ACC112 (cell line): Measurements from ENCODE around the gene ARHGEF26.

ENCODE experiments used
- H2AFZ ChIP-seq: fragments of 200-600 bp; sonication (generic); one replicate; pipeline ENCODE4 v1.6.0; 2017; ENCODE audit warnings: antibody characterized with exemption, low read length; ENCODE audit not compliant: unreplicated experiment
- H3K27ac ChIP-seq: fragments of 200-600 bp; sonication (generic); 2 replicates; pipeline ENCODE4 v1.5.1; 2014; ENCODE audit warnings: low read depth, mild to moderate bottlenecking, antibody characterized with exemption, low read length, moderate library complexity
- H3K27me3 ChIP-seq: fragments of 200-600 bp; sonication (generic); 2 replicates; pipeline ENCODE4 v1.6.1; 2014; ENCODE audit warnings: mild to moderate bottlenecking, antibody characterized with exemption, low read length, moderate library complexity, mixed read lengths; ENCODE audit not compliant: insufficient read depth
- H3K36me3 ChIP-seq: fragments of 200-600 bp; sonication (generic); 2 replicates; pipeline ENCODE4 v1.6.1; 2016; ENCODE audit warnings: mild to moderate bottlenecking, antibody characterized with exemption, low read length, moderate library complexity, mixed read lengths; ENCODE audit not compliant: insufficient read depth
- H3K4me1 ChIP-seq: fragments of 200-600 bp; sonication (generic); one replicate; pipeline ENCODE4 v1.6.1; 2016; ENCODE audit warnings: low read length, mixed read lengths; ENCODE audit not compliant: insufficient read depth, unreplicated experiment, control insufficient read depth
- H3K4me3 ChIP-seq: fragments of 200-600 bp; sonication (generic); 2 replicates; pipeline ENCODE4 v1.5.1; 2014; ENCODE audit warnings: mild to moderate bottlenecking, low read depth, low read length
- H3K79me2 ChIP-seq: fragments of 200-600 bp; sonication (generic); one replicate; pipeline ENCODE4 v1.6.0; 2016; ENCODE audit warnings: low read length; ENCODE audit not compliant: control insufficient read depth, unreplicated experiment, insufficient read depth

The ARHGEF26 gene

DNA sequence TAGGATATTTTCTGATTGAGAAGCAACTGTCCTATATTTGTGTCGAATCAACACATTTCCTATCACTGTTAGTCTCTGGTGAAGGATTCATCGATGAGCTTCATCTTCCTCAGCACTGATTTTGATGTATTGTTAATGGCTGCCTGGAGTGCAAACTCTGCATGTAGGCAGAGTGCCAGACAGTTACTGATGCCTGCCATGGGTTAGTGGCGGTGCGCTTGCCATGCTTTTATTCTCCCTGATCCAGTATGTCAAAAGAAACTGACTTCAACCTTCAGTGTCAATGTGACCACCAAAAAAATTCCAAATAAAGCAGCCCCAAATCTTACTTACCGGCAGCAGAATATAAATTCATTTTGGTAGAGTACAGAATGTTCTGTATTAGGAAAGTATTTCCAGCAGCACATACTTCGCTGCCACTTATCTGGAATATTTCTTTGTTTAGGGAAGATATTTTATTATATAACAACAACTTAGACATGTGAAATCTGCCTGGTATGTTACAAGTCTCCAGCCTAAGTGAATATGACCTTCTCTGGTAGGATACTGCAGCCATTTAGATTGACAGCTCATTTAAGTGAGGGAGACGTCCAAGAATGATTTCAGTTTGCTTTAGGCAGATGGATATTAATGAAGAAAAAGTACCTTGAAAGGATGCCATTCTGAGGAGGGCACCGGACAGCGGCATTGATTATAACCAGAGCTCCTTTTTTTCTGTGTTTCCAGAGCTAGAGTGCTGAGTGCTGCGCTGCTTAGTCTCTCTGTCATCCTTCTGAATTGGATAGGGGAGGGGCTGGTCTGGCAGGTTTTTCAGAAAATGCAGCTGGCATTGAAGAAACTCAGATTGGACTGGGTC, 59.9 kb downstream of the ARHGEF26 start:
- Histone ChIP-seq H2AFZ (no peak overlapping the region), H3K36me3 (no peaks in the 10 kb centered on the region), H3K27ac (no peak overlapping the region), H3K79me2 (no peaks in the 10 kb centered on the region), H3K27me3 (no peaks in the 10 kb centered on the region), H3K4me1 (no peaks in the 10 kb centered on the region), H3K4me3 (no peak overlapping the region)

DNA sequence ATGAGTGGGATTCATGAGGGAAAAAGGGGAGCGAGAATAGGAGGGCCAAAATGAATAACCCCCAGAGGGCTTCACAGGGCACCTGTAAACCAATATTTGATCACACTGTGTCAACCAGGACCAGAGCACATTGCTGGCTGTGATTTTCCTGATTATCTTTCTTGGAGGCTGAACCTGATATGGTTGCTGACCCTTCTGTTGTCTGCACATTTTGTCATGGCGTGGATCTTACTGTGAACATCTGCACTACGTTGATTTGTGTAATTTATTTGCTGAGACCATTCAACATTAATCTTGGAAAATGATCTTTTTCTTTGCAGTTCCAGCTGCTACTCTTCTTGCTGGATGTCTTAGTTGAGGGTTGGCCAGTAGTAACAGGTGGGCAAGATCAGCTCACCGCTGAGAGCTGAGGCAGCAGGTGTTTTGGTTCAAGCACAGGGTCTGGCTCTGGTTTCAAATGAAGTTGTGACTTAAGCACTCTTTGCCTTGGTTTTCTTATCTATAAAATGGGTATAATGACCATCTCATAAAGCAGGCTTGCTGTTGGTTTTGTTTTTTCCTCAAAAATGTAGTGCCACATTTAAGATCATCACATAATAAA, 61.2 kb downstream of the ARHGEF26 start:
- H3K27ac ChIP-seq, result no peak overlapping the region
- no peaks in the 10 kb centered on the region for H3K27me3 ChIP-seq
- no peak overlapping the region for H3K4me3 ChIP-seq
- H3K79me2 ChIP-seq, result no peaks in the 10 kb centered on the region
- no peaks in the 10 kb centered on the region for H3K36me3 ChIP-seq
- no peak overlapping the region for H2AFZ ChIP-seq
- H3K4me1 ChIP-seq, result no peaks in the 10 kb centered on the region

DNA sequence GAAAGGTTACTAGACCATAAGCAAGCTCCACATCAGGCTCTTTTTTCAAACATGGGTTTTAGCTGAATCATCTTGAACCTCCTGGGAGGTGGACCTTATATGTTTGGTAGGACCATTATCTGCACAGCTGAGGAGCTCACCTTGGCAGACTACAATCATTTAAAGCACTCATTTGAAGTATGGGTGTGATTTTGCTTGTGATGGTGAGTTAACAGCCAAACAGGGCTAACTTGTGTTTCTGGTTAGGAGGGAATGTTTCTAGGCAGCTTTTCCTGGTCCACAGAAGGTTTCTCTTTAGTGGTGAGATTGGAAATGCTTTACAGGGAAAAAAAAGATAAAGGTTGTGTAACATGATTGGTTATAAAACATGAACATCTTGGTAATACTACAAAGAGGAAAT, 61.8 kb downstream of the ARHGEF26 start:
- H3K36me3 ChIP-seq, result no peaks in the 10 kb centered on the region

DNA sequence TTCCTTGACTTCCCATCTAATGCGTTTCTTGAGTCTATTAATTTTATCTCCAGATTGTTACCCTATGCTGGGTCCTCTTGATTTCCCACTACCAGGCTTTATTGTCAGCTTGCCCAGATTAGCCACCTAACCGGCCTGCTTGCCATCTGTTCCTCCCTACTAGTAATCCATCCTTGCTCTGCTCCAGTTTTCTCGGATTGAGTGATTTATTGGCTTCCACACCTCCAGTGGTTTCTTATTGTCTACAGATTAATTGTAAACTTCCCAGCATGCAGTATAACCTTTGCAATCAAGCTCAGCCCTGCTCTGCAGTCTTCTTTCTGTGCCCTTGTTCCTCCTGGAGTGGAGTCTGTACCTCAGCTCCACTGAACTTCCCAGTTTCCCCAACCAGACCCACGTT, 63.4 kb downstream of the ARHGEF26 start:
- Histone ChIP-seq H3K27ac (no peak overlapping the region), H3K4me1 (no peaks in the 10 kb centered on the region), H3K36me3 (no peaks in the 10 kb centered on the region), H3K4me3 (no peak overlapping the region), H2AFZ (no peak overlapping the region), H3K79me2 (no peaks in the 10 kb centered on the region), H3K27me3 (no peaks in the 10 kb centered on the region)

More for the DNA sequence above, 61.8 kb downstream of the ARHGEF26 start:
- no peaks in the 10 kb centered on the region for H3K4me1 ChIP-seq
- H3K27ac ChIP-seq, result no peak overlapping the region
- no peak overlapping the region for H3K4me3 ChIP-seq
- no peak overlapping the region for H2AFZ ChIP-seq
- no peaks in the 10 kb centered on the region for H3K79me2 ChIP-seq
- H3K27me3 ChIP-seq, result no peaks in the 10 kb centered on the region

DNA sequence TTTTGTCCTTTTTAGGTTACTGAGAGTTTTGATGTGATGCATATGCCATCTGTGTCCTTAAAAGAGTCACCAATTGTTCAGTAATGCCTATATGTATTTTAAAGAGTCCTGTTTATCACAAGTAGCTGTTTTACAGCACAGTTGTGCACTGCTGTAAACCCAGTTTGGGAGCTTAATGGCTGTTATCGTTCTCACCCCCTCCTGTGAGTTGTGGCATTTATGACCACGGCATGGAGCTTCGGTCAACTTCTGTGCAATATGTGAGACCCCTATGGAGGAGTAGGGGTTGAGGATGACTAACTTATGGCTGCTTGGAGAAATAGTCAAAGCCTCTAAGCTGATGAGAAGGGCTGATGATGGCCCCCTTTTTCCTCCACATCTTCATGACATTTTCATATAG, 67.2 kb downstream of the ARHGEF26 start:
- H2AFZ ChIP-seq, result no peak overlapping the region

DNA sequence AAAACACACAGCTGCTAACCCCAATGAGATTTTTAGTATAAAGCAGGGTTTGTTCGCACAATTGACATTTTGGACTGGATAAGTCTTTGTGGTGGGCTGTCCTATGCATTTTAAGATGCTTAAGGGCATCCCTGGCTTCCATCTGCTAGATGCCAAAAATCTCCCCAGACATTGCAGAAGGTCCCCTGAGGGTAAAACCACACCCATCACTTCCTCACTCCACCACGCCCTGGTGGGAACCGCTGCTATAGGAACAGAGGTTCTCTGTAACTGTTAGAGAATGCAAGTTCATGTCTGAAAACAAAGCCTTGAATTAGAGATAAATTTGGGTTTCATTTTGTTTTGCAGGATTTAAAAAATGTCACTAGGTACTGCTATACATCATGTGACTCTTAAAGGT, 67.7 kb downstream of the ARHGEF26 start:
- Histone ChIP-seq H3K4me1 (no peaks in the 10 kb centered on the region), H3K4me3 (no peak overlapping the region), H3K27ac (no peak overlapping the region), H3K27me3 (no peaks in the 10 kb centered on the region), H3K36me3 (no peaks in the 10 kb centered on the region; the same call in 1 of the 2 replicates), H2AFZ (no peak overlapping the region), H3K79me2 (no peaks in the 10 kb centered on the region)

More for the DNA sequence above, 67.2 kb downstream of the ARHGEF26 start:
- Histone ChIP-seq H3K27me3 (no peaks in the 10 kb centered on the region), H3K4me1 (no peaks in the 10 kb centered on the region), H3K36me3 (no peaks in the 10 kb centered on the region; the same call in 1 of the 2 replicates), H3K27ac (no peak overlapping the region), H3K79me2 (no peaks in the 10 kb centered on the region), H3K4me3 (no peak overlapping the region)

DNA sequence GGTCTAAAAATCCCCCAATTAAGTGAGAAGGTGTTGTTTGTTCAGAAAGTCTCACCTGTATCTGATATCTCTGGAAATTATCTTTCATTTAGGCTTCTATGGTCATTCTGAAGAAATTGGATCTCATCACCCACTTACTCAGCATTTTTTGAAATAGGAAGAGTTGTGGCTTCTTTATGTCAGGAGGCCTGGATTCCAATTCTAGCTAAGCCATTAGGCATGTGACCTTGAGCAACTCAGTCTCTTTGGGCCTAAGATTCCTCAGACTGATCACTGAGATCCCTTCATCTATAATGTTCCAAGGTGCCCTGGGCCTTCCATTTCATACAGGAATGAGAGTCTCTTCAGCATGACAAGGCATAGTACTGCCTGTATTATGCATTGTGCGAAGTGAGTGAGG, 70.3 kb downstream of the ARHGEF26 start:
- Histone ChIP-seq H3K27ac (no peak overlapping the region), H3K27me3 (no peaks in the 10 kb centered on the region), H3K79me2 (no peaks in the 10 kb centered on the region), H3K4me1 (no peaks in the 10 kb centered on the region), H2AFZ (no peak overlapping the region), H3K4me3 (no peak overlapping the region), H3K36me3 (no peaks in the 10 kb centered on the region; the same call in 1 of the 2 replicates)

DNA sequence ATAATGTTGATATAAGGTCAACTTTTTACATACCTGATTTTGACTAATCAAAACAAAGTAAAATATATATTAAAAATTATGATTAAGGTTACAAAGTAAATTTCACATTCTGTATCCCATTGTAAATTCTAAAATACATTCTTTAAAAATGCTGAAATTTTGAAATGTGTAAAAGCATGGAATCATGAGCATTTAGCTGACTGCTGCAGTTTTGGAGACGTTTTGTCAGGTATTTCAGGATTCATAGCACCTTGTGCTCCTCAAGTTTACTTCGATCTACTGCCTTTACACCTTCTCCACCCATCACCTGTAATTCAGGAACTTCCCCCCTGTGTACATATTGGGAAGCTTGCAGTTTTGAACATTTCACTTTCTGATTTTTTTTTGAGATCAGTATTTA, 71.0 kb downstream of the ARHGEF26 start:
- no peak overlapping the region for H2AFZ ChIP-seq
- H3K4me1 ChIP-seq, result no peaks in the 10 kb centered on the region
- no peaks in the 10 kb centered on the region; the same call in 1 of the 2 replicates for H3K36me3 ChIP-seq
- no peaks in the 10 kb centered on the region for H3K79me2 ChIP-seq
- no peak overlapping the region for H3K4me3 ChIP-seq
- H3K27ac ChIP-seq, result no peak overlapping the region
- no peaks in the 10 kb centered on the region for H3K27me3 ChIP-seq

DNA sequence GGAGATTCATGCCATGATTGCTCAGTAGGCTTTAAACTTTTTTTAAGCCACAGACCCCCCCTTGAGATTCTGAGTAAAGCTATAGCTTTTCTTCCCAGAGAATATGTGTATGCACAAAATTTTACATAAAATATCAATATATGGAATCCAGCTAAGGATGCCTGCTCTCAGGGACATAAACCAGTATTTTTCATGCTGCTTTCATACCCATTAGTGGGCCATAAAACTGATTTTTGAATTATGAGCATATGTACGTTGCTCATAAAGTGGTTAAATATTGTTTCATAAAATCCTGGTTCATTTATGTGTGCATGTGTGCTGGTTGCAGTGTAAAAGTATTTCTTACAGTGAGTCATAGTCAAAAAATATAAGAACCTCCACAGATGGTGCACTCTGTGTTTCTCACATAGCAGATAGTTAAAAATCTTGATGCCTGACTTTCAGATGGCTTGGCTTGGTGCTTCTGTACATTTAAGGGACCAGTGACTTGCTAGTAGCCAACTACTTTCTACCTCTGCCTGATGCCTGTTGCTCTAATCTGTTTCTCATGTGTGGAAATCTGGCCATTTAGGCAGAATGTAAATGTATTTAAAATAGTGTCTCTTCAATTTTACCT, 71.9 kb downstream of the ARHGEF26 start:
- Histone ChIP-seq H3K27ac (no peak overlapping the region), H3K79me2 (no peaks in the 10 kb centered on the region), H3K4me1 (no peaks in the 10 kb centered on the region), H3K36me3 (peaks cover 5% of the 10 kb centered on the region), H3K4me3 (no peak overlapping the region), H2AFZ (no peak overlapping the region), H3K27me3 (no peaks in the 10 kb centered on the region)

DNA sequence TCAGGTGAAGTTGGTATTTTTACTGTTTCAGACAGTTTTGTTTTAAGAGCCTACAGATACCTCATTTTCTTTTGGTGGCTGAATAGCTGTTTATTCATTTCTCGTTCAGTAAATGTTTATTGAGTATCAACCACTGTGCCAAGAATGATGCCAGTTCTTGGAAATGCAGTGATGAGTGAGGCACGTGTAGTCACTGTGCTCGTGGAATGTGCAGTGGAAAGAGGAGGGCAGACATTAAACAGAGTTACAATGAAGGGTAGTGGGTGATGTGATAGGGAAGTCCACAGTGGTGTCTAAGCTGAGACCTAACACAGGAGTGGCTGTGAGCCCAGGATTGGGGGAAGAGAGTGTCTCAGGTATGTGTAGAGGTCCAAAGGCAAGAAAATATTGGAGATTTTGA, 73.7 kb downstream of the ARHGEF26 start:
- H2AFZ ChIP-seq, result no peak overlapping the region
- no peak overlapping the region for H3K4me3 ChIP-seq
- H3K79me2 ChIP-seq, result no peaks in the 10 kb centered on the region
- H3K27ac ChIP-seq, result no peak overlapping the region
- H3K4me1 ChIP-seq, result no peaks in the 10 kb centered on the region
- H3K27me3 ChIP-seq, result no peaks in the 10 kb centered on the region
- H3K36me3 ChIP-seq, result peaks cover 5% of the 10 kb centered on the region
